DMS53 treated with DMSO at 0.1 percent for 48 hours (cell line): ENCODE measurements around the gene ZNF25.
"Not testable (repeated sequence)": the region's sequence is repeated elsewhere in the genome, so short reads cannot be mapped to it uniquely, and the experiment has no call there.

Experiments used
- DNase-seq: peaks from one replicate; lab custom pipeline; 2025; ENCODE audit not compliant: unreplicated experiment; lab: John Stamatoyannopoulos, UW

Gene ZNF25

GRCh38 chr10:37948210-37948609 lies 28.2 kb downstream of the ZNF25 start:
- DNase-seq = no peak

GRCh38 chr10:37947526-37947925 lies 28.9 kb downstream of the ZNF25 start:
- DNase-seq = no peak

GRCh38 chr10:37937864-37938263 lies 38.6 kb downstream of the ZNF25 start:
- DNase-seq = no peak

GRCh38 chr10:37934791-37935190 lies 41.7 kb downstream of the ZNF25 start:
- no peak for DNase-seq

GRCh38 chr10:37930423-37930822 lies 46.0 kb downstream of the ZNF25 start:
- DNase-seq = no peak

GRCh38 chr10:37908165-37908564 lies 68.3 kb downstream of the ZNF25 start:
- DNase-seq = not testable (repeated sequence)

- DNase-seq = no peak
These were observed 70.1 kb downstream of the ZNF25 start for GRCh38 chr10:37906382-37906781.
